ENCODE data around the gene PDS5B. TPM values are rescaled to one million over a fixed set of nuclear protein-coding genes. Genes with fewer than 3 reads are reported as not detected.

The PDS5B gene
- total and polyA plus RNA-seq, 7 experiments from 2014 or later: 36.0 to 68.0 (median 44.2) TPM

- H3K4me1 ChIP-seq (ENCODE audit: control insufficient read depth in 2 of 2, insufficient read depth in 2 of 2, low read length in 2 of 2): peaks cover 0 to 17% of the 10 kb centered on the region in 2 donors
- CTCF ChIA-PET: no interaction called here
- H3K27ac Mint-ChIP-seq: peak overlapping the region in 3 of 9 donors; percentile 22 to 80 (median 61)
Measured at GRCh38 chr13:32796754-32797153, 210.5 kb downstream of the PDS5B start.

GRCh38 chr13:32802159-32802558 is 215.9 kb downstream of the PDS5B start:
- Mint-ChIP-seq H3K9me3 (peaks cover 0 to 11% (median 2%) of the 10 kb centered on the region in 11 donors), H3K27me3 (peaks cover 0 to 8% (median 0%) of the 10 kb centered on the region in 5 donors), H3K4me1 (peaks cover 0 to 3% (median 0%) of the 10 kb centered on the region in 7 donors), H3K4me3 (no peak overlapping the region), H3K27ac (no peak overlapping the region), H3K36me3 (peaks cover 0 to 10% (median 0%) of the 10 kb centered on the region in 5 donors)
- CTCF ChIA-PET: no interaction called here
- POLR2A ChIA-PET: interaction anchor here (1.5 kb wide), 1 partner anchor 10 kb away, joined by 3 read pairs; no protein-coding TSS in a partner anchor
- no peaks in the 10 kb centered on the region for H3K9me3 ChIP-seq (ENCODE audit: control insufficient read depth in 2 of 3, low read length in 3 of 3)
- intact Hi-C loops (cut with micrococcal nuclease): no loop called here
- H3K27ac ChIP-seq (ENCODE audit: low read depth, low read length): no peak overlapping the region
- no peak overlapping the region for H3K4me3 ChIP-seq (ENCODE audit: low read length)
- ATAC-seq (no peak), DNase-seq (no peak)
- peaks cover 0 to 3% of the 10 kb centered on the region in 2 donors for H3K27me3 ChIP-seq (ENCODE audit: control insufficient read depth in 2 of 2, insufficient read depth in 2 of 2, low read length in 2 of 2)
- no peaks in the 10 kb centered on the region for H3K4me1 ChIP-seq (ENCODE audit: control insufficient read depth in 2 of 2, insufficient read depth in 2 of 2, low read length in 2 of 2)
- H3K36me3 ChIP-seq (ENCODE audit: control insufficient read depth in 2 of 3, insufficient read depth in 3 of 3, low read length in 3 of 3): no peaks in the 10 kb centered on the region

More at GRCh38 chr13:32796754-32797153, 210.5 kb downstream of the PDS5B start:
- Histone ChIP-seq H3K9me3 (ENCODE audit: control insufficient read depth in 2 of 3, low read length in 3 of 3) (no peaks in the 10 kb centered on the region), H3K27me3 (ENCODE audit: control insufficient read depth in 2 of 2, insufficient read depth in 2 of 2, low read length in 2 of 2) (peaks cover 0 to 3% of the 10 kb centered on the region in 2 donors), H3K36me3 (ENCODE audit: control insufficient read depth in 2 of 3, insufficient read depth in 3 of 3, low read length in 3 of 3) (no peaks in the 10 kb centered on the region), H3K4me3 (ENCODE audit: low read length) (no peak overlapping the region), H3K27ac (ENCODE audit: low read depth, low read length) (no peak overlapping the region)
- ATAC-seq (no peak), DNase-seq (no peak)
- Mint-ChIP-seq H3K9me3 (peaks cover 0 to 13% (median 2%) of the 10 kb centered on the region in 11 donors), H3K27me3 (peaks cover 0 to 4% (median 0%) of the 10 kb centered on the region in 5 donors), H3K36me3 (peaks cover 0 to 19% (median 4%) of the 10 kb centered on the region in 5 donors), H3K4me1 (peaks cover 18 to 42% (median 30%) of the 10 kb centered on the region in 7 donors), H3K4me3 (no peak overlapping the region)
- POLR2A ChIA-PET: interaction anchor here (0.7 kb wide), 1 partner anchor 14 kb away, joined by 3 read pairs; no protein-coding TSS in a partner anchor
- intact Hi-C loops (cut with micrococcal nuclease): no loop called here

GRCh38 chr13:32804673-32805230 is 218.5 kb downstream of the PDS5B start:
- DNase-seq (no peak), ATAC-seq (no peak)
- H3K4me3 Mint-ChIP-seq: no peak overlapping the region
- Histone ChIP-seq H3K4me1 (ENCODE audit: control insufficient read depth in 2 of 2, insufficient read depth in 2 of 2, low read length in 2 of 2) (no peaks in the 10 kb centered on the region), H3K9me3 (ENCODE audit: control insufficient read depth in 2 of 3, low read length in 3 of 3) (no peaks in the 10 kb centered on the region), H3K36me3 (ENCODE audit: control insufficient read depth in 2 of 3, insufficient read depth in 3 of 3, low read length in 3 of 3) (no peaks in the 10 kb centered on the region), H3K27me3 (ENCODE audit: control insufficient read depth in 2 of 2, insufficient read depth in 2 of 2, low read length in 2 of 2) (no peaks in the 10 kb centered on the region), H3K27ac (ENCODE audit: low read depth, low read length) (no peak overlapping the region), H3K4me3 (ENCODE audit: low read length) (no peak overlapping the region)
- no peak overlapping the region for H3K27ac Mint-ChIP-seq
- H3K4me1 Mint-ChIP-seq: peaks cover 0 to 3% (median 0%) of the 10 kb centered on the region in 7 donors
- H3K36me3 Mint-ChIP-seq: peaks cover 0 to 11% (median 0%) of the 10 kb centered on the region in 5 donors
- intact Hi-C loops (cut with micrococcal nuclease): no loop called here
- H3K9me3 Mint-ChIP-seq: peaks cover 0 to 11% (median 2%) of the 10 kb centered on the region in 11 donors
- POLR2A ChIA-PET: interaction anchor here (0.6 to 1.4 kb wide), 2 partner anchors 11 to 737 kb away, joined by 3 to 4 read pairs; no protein-coding TSS in a partner anchor
- CTCF ChIA-PET: no interaction called here
- peaks cover 0 to 7% (median 0%) of the 10 kb centered on the region in 5 donors for H3K27me3 Mint-ChIP-seq

GRCh38 chr13:32811297-32811800 is 225.1 kb downstream of the PDS5B start:
- intact Hi-C loops (cut with micrococcal nuclease): loop anchor here in 1 of 2 donors (2.0 kb wide), 1 partner anchor 21 kb away; no protein-coding TSS in a partner anchor
- Histone ChIP-seq H3K4me1 (ENCODE audit: control insufficient read depth in 2 of 2, insufficient read depth in 2 of 2, low read length in 2 of 2) (peaks cover 0 to 9% of the 10 kb centered on the region in 2 donors), H3K9me3 (ENCODE audit: control insufficient read depth in 2 of 3, low read length in 3 of 3) (no peaks in the 10 kb centered on the region), H3K27me3 (ENCODE audit: control insufficient read depth in 2 of 2, insufficient read depth in 2 of 2, low read length in 2 of 2) (no peaks in the 10 kb centered on the region), H3K4me3 (ENCODE audit: low read length) (no peak overlapping the region), H3K36me3 (ENCODE audit: control insufficient read depth in 2 of 3, insufficient read depth in 3 of 3, low read length in 3 of 3) (no peaks in the 10 kb centered on the region), H3K27ac (ENCODE audit: low read depth, low read length) (no peak overlapping the region)
- DNase-seq: peak in 5 of 9 donors; percentile 10 to 28 (median 16)
- CTCF ChIA-PET: interaction anchor here (0.6 kb wide), 1 partner anchor 975 kb away, joined by 4 read pairs; no protein-coding TSS in a partner anchor
- POLR2A ChIA-PET: interaction anchor here (0.6 kb wide), 1 partner anchor 17 kb away, joined by 6 read pairs; no protein-coding TSS in a partner anchor
- H3K4me3 Mint-ChIP-seq: peak overlapping the region; percentile 52 to 81 (median 70)
- H3K4me1 Mint-ChIP-seq: peaks cover 11 to 23% (median 18%) of the 10 kb centered on the region in 7 donors
- H3K27ac Mint-ChIP-seq: peak overlapping the region in 7 of 9 donors; percentile 17 to 90 (median 65)
- H3K36me3 Mint-ChIP-seq: peaks cover 0 to 17% (median 4%) of the 10 kb centered on the region in 5 donors
- peaks cover 2 to 19% (median 6%) of the 10 kb centered on the region in 11 donors for H3K9me3 Mint-ChIP-seq
- peak; percentile 67 for ATAC-seq
- peaks cover 0 to 8% (median 3%) of the 10 kb centered on the region in 5 donors for H3K27me3 Mint-ChIP-seq

GRCh38 chr13:32821149-32821688 is 235.0 kb downstream of the PDS5B start:
- DNase-seq: no peak

GRCh38 chr13:32822771-32823170 is 236.5 kb downstream of the PDS5B start:
- H3K27ac Mint-ChIP-seq: no peak overlapping the region
- H3K27me3 Mint-ChIP-seq: peaks cover 0 to 5% (median 0%) of the 10 kb centered on the region in 5 donors
- intact Hi-C loops (cut with micrococcal nuclease): no loop called here
- H3K4me1 Mint-ChIP-seq: no peaks in the 10 kb centered on the region
- Histone ChIP-seq H3K27me3 (ENCODE audit: control insufficient read depth in 2 of 2, insufficient read depth in 2 of 2, low read length in 2 of 2) (no peaks in the 10 kb centered on the region), H3K27ac (ENCODE audit: low read depth, low read length) (no peak overlapping the region), H3K36me3 (ENCODE audit: control insufficient read depth in 2 of 3, insufficient read depth in 3 of 3, low read length in 3 of 3) (no peaks in the 10 kb centered on the region), H3K4me3 (ENCODE audit: low read length) (no peak overlapping the region), H3K9me3 (ENCODE audit: control insufficient read depth in 2 of 3, low read length in 3 of 3) (no peaks in the 10 kb centered on the region), H3K4me1 (ENCODE audit: control insufficient read depth in 2 of 2, insufficient read depth in 2 of 2, low read length in 2 of 2) (no peaks in the 10 kb centered on the region)
- no peak overlapping the region for H3K4me3 Mint-ChIP-seq
- ATAC-seq (no peak), DNase-seq (no peak)
- no peaks in the 10 kb centered on the region for H3K9me3 Mint-ChIP-seq
- ChIA-PET CTCF (no interaction called here), POLR2A (no interaction called here)
- H3K36me3 Mint-ChIP-seq: no peaks in the 10 kb centered on the region

More at GRCh38 chr13:32821149-32821688, 235.0 kb downstream of the PDS5B start:
- intact Hi-C loops (cut with micrococcal nuclease): no loop called here
- Mint-ChIP-seq H3K36me3 (no peaks in the 10 kb centered on the region), H3K9me3 (no peaks in the 10 kb centered on the region), H3K4me1 (no peaks in the 10 kb centered on the region), H3K4me3 (no peak overlapping the region), H3K27me3 (peaks cover 0 to 8% (median 0%) of the 10 kb centered on the region in 5 donors), H3K27ac (no peak overlapping the region)
- Histone ChIP-seq H3K36me3 (ENCODE audit: control insufficient read depth in 2 of 3, insufficient read depth in 3 of 3, low read length in 3 of 3) (no peaks in the 10 kb centered on the region), H3K4me1 (ENCODE audit: control insufficient read depth in 2 of 2, insufficient read depth in 2 of 2, low read length in 2 of 2) (no peaks in the 10 kb centered on the region), H3K27ac (ENCODE audit: low read depth, low read length) (no peak overlapping the region), H3K4me3 (ENCODE audit: low read length) (no peak overlapping the region), H3K9me3 (ENCODE audit: control insufficient read depth in 2 of 3, low read length in 3 of 3) (no peaks in the 10 kb centered on the region), H3K27me3 (ENCODE audit: control insufficient read depth in 2 of 2, insufficient read depth in 2 of 2, low read length in 2 of 2) (no peaks in the 10 kb centered on the region)
- ChIA-PET CTCF (no interaction called here), POLR2A (no interaction called here)
- ATAC-seq: no peak
